ENCODE results near the gene PRND. TPM values are rescaled to one million over a fixed set of nuclear protein-coding genes. Genes with fewer than 3 reads are reported as not detected.

The PRND gene
- total and polyA plus RNA-seq, 8 donors: 15.4 to 25.7 (median 19.5) TPM; not detected in 2

DNA sequence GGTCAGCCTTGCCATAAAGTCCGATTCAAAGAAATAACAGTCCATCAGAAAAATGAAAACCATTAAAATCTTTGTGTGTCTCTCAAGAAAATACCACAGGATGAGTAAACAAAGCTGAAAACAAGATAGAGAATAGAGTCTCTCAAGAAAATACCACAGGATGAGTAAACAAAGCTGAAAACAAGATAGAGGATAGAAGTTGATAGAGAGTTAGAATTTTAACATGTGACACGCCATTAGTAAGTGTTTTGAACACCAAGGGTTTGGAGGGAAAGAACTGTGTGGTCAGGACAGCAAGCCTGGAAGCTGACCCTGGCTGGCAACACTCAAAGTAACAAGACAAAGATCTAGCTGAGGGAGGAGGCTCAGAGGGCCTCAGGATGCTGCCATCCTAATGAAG is 43.9 kb upstream of the PRND start:
- no peak for ATAC-seq
- no peak for TF ChIP-seq CTCF (IDR thresholded peaks at IDR 0.05)

DNA sequence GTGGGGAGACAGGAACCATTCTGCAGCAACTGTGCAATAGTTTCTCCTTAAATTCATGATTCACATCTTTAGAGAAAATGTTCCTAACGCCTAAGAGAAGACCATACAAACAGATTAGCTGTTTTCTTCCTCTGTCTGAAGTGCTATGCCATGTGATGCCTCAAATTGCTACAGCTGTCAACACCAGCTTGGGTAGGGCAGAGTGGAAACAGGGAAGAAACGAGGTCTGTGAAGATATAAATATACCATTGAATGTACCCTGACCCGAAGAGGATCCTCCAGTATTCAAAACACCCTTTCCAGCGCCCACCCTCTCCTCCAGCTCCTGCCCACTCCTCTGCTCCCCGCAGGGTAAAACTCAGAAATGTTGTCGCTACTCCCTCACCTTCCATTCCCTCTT is 40.3 kb upstream of the PRND start:
- no peak overlapping the region for H3K27ac ChIP-seq
- no peaks in the 10 kb centered on the region for H3K27me3 ChIP-seq
- H3K4me3 ChIP-seq: no peak overlapping the region
- no peak for DNase-seq
- H3K4me1 ChIP-seq: peaks cover 6 to 9% of the 10 kb centered on the region in 2 donors
- no peak for TF ChIP-seq CTCF (IDR thresholded peaks at IDR 0.05)
- no peaks in the 10 kb centered on the region for H3K9me3 ChIP-seq
- intact Hi-C loops (cut with DNase I): no loop called here
- H3K36me3 ChIP-seq: no peaks in the 10 kb centered on the region
- no peak for ATAC-seq

More for the DNA sequence above, 43.9 kb upstream of the PRND start:
- Histone ChIP-seq H3K4me1 (no peaks in the 10 kb centered on the region), H3K36me3 (no peaks in the 10 kb centered on the region), H3K27ac (no peak overlapping the region), H3K27me3 (no peaks in the 10 kb centered on the region), H3K9me3 (no peaks in the 10 kb centered on the region), H3K4me3 (no peak overlapping the region)
- intact Hi-C loops (cut with DNase I): no loop called here
- no peak for DNase-seq

- DNase-seq: no peak
- H3K4me3 ChIP-seq: no peak overlapping the region
- H3K36me3 ChIP-seq: no peaks in the 10 kb centered on the region
- no peak overlapping the region for H3K27ac ChIP-seq
- no peaks in the 10 kb centered on the region for H3K27me3 ChIP-seq
- peaks cover 6 to 9% of the 10 kb centered on the region in 2 donors for H3K4me1 ChIP-seq
- intact Hi-C loops (cut with DNase I): no loop called here
- TF ChIP-seq CTCF (IDR thresholded peaks at IDR 0.05): no peak
- no peak for ATAC-seq
- no peaks in the 10 kb centered on the region for H3K9me3 ChIP-seq
Measured at GRCh38 chr20:4681991-4682401, 39.7 kb upstream of the PRND start.

GRCh38 chr20:4682682-4683081 is 39.0 kb upstream of the PRND start:
- peaks cover 9 to 15% of the 10 kb centered on the region in 2 donors for H3K4me1 ChIP-seq
- DNase-seq (no peak), ATAC-seq (no peak)
- no peaks in the 10 kb centered on the region for H3K9me3 ChIP-seq
- no peak overlapping the region for H3K27ac ChIP-seq
- no peaks in the 10 kb centered on the region for H3K36me3 ChIP-seq
- no peaks in the 10 kb centered on the region for H3K27me3 ChIP-seq
- intact Hi-C loops (cut with DNase I): no loop called here
- no peak for TF ChIP-seq CTCF (IDR thresholded peaks at IDR 0.05)
- no peak overlapping the region for H3K4me3 ChIP-seq

DNA sequence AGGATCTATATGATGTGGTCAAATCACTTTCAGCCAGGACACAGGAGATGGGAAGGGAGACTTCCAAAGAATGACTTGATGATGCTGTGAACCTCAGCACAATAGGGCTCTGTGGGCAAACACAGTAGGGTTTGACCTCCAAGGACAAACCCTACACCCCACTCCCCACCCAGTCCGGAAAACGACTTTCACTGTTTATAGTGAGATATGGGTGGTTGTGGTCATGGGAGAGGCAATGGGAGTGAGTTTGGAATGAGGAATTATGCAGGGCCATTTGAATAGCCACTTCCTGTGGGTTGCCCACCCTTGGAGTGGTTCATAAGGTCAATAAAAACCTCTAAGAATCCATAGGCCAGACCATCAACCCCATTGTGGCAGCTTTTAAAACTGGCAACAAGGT is 38.4 kb upstream of the PRND start:
- H3K27ac ChIP-seq: no peak overlapping the region
- intact Hi-C loops (cut with DNase I): no loop called here
- TF ChIP-seq CTCF (IDR thresholded peaks at IDR 0.05): no peak

More for the DNA sequence above, 38.4 kb upstream of the PRND start:
- Histone ChIP-seq H3K27me3 (no peaks in the 10 kb centered on the region), H3K36me3 (no peaks in the 10 kb centered on the region), H3K4me3 (no peak overlapping the region), H3K9me3 (no peaks in the 10 kb centered on the region), H3K4me1 (peaks cover 9 to 21% of the 10 kb centered on the region in 2 donors)
- DNase-seq (no peak), ATAC-seq (no peak)
